OCI-M2 (cell line): ENCODE results near the gene FAM83G.

ENCODE experiments used
- DNase-seq: peaks from one replicate; lab custom pipeline; 2025; ENCODE audit not compliant: unreplicated experiment; lab: John Stamatoyannopoulos, UW

FAM83G gene

DNA sequence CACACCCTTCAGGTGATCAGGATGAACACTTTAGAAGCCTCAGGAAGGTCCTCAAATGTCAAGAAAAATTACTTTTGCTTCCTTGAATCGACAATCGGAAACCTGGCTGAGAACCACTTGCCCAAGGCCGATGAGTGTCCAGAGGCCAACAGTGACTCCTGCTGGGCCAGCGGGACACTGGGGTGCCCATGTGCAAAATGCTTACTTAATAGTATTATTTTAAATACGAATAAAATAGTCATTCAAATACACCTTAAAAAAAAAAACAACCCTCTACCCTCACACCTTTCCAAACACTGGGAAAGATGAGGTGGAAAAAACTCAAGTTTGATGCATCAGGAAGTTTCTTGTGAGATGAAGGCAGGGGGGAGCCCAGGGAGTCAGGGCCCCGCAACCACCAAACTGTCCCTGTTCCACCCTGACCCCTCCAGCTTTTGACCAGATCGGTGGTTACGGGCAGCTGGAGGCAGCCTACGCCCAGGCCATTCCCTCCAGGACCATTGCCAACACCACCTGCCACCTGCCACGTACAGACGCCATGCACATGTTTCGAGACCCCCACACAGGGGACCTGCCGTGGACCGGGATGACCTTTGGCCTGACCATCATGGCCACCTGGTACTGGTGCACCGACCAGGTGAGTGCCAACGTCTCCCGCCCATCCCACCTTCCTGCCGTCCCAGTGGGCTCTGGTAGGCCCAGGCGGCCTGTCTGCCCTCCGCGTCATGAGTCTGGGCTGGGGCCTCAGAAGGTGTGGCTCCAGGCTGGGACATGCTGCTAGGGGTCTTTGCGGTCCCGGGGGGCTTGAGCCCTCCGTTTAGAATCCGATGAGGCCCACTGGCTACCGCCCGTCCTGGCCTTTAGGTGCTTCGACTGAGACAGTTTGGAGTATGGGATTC, 33.7 kb downstream of the FAM83G start:
- no peak for DNase-seq

DNA sequence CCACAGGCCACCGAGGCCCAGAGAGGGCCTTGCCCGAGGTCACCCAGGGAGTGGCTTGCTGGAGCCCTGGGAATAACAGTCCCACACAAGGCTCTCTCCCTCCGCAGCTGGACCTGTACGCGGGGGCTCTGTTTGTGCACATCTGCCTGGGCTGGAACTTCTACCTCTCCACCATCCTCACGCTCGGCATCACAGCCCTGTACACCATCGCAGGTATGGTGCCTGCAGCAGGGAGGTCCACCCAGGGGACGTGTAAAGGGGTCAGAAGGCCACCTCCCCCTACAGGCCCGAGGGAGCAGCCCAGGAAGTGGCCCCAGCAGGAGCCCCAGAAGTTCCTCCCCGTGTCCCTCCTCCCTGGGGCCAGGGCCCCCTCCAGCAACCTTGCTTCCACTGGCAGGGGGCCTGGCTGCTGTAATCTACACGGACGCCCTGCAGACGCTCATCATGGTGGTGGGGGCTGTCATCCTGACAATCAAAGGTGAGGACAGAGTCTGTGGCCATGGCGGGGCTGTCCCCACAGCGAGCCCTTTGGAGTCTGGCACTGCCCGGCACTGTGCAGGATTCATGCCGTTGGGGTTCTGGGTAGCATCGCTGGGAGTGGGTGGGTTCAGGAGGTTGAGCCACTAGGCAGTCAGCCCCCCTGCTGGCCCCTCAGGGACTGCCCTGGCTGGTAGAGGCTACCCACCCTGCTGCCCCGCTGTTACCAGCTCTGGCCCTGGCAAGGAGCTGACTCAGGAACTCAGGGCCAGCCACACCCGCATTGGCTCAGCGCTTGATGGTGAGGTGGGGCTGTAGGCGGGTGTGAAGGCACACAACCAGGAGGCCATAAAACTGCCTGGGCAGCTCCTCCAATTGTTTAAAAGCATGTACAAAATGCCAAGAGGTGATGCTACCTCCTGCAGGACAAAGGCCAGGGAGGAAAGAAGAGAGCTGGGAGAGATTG, 35.3 kb downstream of the FAM83G start:
- no peak for DNase-seq

DNA sequence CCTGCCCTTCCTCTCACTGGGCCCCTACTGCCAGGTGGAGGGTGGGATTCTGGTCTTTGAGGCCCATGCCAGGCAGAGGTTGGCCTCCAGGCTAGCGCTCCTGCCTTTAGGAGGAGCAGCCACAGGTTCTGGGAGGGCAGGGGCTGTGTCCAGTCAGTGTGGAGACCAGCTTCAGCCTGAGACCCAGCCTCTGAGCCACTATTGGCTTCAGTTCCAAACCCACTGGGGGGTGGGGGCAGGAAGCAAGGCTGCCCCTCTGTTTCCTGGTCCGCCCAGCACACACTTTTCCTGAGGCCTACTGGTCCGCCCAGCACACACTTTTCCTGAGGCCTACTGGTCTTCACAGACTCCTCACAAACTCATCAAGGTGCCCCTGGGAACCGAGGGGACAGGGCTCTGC, 36.2 kb downstream of the FAM83G start:
- no peak for DNase-seq

GRCh38 chr17:18967916-18968315, 36.6 kb downstream of the FAM83G start:
- DNase-seq: no peak

- no peak for DNase-seq
These were observed 37.5 kb downstream of the FAM83G start for GRCh38 chr17:18966831-18967624.

DNA sequence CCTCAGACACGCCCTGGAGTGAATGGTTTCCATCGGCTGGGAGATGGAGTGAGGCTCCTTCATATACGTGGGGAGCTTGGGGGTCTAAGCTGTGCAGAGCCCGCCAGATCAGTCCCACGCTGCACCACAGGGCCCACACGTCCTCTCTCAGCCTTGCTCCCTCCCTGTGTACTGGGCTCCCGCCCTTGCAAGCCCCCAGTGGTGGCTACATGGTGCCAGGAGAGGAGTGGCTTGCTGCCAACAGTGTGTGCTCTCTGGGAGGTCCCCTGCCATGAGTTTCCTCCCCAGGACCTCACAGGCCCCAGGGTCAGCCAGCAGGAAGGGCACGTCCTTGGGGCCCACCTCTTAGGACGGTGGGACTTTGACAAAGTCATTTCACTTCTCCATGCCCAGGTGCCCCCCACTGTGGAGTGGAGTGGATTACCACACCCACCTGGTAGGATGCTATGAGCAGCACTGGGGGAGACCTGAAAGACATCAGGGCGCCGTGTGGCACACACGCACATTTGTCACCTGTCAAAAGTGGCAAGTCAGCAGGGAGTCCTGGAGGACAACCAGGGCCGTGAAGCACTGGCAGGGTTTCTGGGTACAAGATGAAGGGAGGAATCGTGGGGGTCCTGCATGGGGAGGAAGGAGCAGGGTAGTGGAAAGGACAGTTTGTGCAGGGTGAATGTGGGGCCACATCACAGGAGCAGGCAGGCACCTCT, 38.9 kb downstream of the FAM83G start:
- DNase-seq: no peak

- no peak for DNase-seq
These were observed 40.0 kb downstream of the FAM83G start for GRCh38 chr17:18964550-18964949.

GRCh38 chr17:18964018-18964351, 40.6 kb downstream of the FAM83G start:
- no peak for DNase-seq

DNA sequence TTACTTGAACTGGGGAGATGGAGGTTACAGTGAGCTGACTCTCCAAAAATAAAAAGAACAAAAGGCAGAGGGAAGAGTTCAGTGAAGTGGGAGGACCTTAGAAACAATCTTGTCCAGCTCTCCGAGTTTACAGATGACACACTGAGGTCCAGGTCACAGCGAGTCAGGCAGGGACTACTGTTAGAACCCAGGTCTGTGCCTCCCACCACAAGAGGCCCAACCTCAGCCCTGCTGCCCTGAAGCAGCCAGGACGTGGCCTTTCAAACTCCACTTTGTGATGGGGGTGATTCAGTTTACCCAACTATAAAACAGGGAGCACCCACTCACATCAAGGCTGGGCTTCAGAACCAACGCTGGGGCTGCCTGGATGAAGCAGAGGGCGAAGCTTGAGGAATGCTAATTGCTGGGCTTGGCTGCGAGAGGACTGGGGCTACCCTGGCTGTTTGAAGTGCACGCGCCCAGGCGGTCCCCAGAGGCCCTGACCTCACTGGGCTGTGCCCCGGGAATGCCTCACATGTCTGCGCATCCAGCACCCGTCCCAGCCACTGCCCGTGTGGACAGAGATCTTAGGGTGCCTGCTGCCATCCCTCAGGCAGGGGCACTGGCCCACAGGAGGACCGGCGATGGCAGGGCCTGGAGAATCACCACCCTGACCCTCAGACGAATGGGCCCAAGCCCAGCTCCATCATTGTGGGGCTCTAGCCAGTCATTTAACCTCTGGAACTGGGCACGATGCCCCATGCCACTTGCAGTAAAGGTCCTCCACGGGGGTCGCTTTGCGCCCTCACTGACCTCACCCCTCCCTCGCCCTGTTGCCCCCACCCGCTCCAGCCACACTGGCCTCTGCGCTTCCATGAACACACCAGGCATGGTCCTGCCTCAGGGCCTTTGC, 41.2 kb downstream of the FAM83G start:
- no peak for DNase-seq

DNA sequence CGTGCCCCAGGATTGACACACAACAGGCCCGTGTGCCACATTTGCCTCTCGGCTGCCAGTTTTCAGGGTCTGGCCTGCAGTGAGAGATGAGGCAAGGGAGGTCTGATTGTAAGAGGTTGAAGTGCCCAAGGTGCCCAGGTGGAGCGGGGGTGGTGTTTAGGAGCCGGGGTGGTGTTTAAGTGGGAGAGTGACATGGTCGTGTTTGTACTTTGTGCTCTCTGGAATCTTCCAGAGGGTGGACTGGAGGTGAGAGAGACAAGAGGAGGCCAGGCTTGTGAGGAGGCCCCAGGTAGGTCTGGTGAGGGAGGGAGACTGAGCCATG, 42.1 kb downstream of the FAM83G start:
- no peak for DNase-seq

GRCh38 chr17:18961634-18962493, 42.7 kb downstream of the FAM83G start:
- DNase-seq: no peak

DNA sequence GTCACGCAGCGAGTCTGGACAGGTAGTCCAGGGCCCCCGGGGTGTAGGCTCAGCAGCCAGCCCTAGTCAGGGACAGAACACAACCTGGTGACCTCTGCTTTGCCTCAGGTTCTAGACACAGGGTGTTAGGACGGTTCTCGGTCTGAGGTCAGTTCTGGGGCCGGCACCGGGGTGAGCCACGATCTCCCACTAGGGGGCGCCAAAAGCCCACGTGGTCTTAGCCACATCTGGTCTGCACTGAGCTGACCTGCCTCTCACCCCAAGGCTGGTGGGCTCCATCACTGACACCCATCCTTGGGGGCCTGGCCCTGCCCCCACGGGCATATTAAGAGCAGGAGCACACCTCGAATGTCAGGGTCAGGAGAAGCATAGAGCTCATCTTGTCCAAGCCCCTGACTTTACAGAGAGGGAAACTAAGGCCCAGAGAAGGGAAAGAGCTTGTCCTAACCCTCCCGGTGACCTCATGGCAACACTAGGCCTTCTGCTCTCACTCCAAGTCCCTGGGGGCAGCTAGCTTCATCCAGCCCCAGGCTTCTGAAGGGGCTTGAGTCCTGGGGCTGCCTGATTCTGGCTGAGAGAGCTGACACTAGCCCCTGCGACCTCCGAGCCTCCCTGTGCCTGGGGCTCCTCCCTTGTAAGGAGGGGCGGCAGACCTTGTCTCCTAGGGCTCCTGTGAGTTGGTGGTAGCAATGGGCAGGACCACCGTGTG, 43.6 kb downstream of the FAM83G start:
- DNase-seq: peak; percentile 78

GRCh38 chr17:18960241-18960665, 44.3 kb downstream of the FAM83G start:
- DNase-seq: no peak

- no peak for DNase-seq
These were observed 44.7 kb downstream of the FAM83G start for GRCh38 chr17:18959845-18960240.

DNA sequence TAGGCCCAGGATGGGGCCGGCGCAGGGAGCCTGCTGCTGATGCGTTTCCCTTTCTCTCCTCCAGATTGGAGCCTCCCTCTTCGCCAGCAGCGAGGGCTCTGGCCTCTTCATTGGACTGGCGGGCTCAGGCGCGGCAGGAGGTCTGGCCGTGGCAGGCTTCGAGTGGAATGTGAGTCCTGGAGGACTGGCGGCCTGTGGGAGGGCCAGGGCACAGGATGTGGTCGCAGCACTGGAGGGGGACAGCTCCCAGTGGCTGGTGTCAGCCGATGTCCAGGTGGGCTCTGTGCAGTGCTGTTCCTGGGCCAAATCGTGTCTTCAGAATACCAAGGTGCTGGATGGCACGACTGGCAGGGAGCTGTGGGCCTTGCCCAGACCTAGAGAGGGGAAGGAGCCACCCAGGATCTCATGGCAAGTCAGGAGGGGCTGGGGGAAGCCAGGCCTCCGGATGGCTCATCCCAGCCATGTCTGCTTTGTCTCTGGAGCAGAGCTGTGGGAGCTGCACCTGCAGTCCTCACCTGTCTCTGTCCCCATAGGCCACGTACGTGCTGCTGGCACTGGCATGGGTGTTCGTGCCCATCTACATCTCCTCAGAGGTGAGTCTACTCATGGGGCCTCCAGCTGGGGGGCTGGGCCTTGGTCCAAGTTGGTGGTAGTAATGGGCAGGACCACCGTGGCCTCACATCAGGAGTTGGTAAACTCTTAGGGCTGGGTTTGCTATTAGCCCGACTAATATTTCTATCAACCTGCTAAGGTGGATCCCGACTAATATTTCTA, 45.3 kb downstream of the FAM83G start:
- DNase-seq: no peak

DNA sequence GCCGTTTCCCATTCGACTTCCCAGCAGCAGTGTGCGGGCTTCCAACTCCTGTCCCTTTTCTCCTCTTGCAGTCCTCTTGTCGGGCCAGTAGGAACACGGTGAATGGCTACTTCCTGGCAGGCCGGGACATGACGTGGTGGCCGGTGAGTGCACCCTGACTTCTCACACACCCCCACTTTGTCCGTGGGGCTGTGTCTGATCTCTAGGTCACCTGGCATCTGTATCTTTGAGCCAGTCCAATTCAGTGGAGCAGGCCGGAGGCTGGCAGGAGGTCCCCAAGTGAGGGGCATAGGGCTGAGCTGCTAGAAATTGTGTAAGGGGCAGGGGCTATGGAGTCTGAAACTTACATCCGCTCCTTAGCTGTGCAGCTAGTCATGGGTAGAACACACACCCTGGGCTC, 46.0 kb downstream of the FAM83G start:
- DNase-seq: no peak

GRCh38 chr17:18957831-18958230, 46.7 kb downstream of the FAM83G start:
- no peak for DNase-seq
